ENCODE measurements around the gene GRID1.

The GRID1 gene

GRCh38 chr10:86003201-86003621 lies 363.4 kb downstream of the GRID1 start:
- Mint-ChIP-seq H3K4me1 (ENCODE audit: low read depth) (no peaks in the 10 kb centered on the region), H3K27ac (no peak overlapping the region), H3K9me3 (no peaks in the 10 kb centered on the region), H3K36me3 (ENCODE audit: low read depth) (no peaks in the 10 kb centered on the region), H3K27me3 (peaks cover 6% of the 10 kb centered on the region), H3K4me3 (no peak overlapping the region)
- intact Hi-C loops (cut with micrococcal nuclease), result no loop called here

- no peaks in the 10 kb centered on the region for H3K4me1 Mint-ChIP-seq (ENCODE audit: low read depth)
- H3K9me3 Mint-ChIP-seq, result no peaks in the 10 kb centered on the region
- no peaks in the 10 kb centered on the region for H3K36me3 Mint-ChIP-seq (ENCODE audit: low read depth)
- peaks cover 6% of the 10 kb centered on the region for H3K27me3 Mint-ChIP-seq
- no peak overlapping the region for H3K27ac Mint-ChIP-seq
- intact Hi-C loops (cut with micrococcal nuclease), result no loop called here
- no peak overlapping the region for H3K4me3 Mint-ChIP-seq
Measured at GRCh38 chr10:86001521-86001920, 365.1 kb downstream of the GRID1 start.

- Mint-ChIP-seq H3K27me3 (peaks cover 6% of the 10 kb centered on the region), H3K36me3 (ENCODE audit: low read depth) (no peaks in the 10 kb centered on the region), H3K4me1 (ENCODE audit: low read depth) (no peaks in the 10 kb centered on the region), H3K9me3 (no peaks in the 10 kb centered on the region), H3K27ac (no peak overlapping the region), H3K4me3 (no peak overlapping the region)
- intact Hi-C loops (cut with micrococcal nuclease), result loop anchor here (10.0 kb wide), 1 partner anchor 377 kb away; no protein-coding TSS in a partner anchor
Measured at GRCh38 chr10:85997544-85997943, 369.1 kb downstream of the GRID1 start.

GRCh38 chr10:85995791-85996190 lies 370.8 kb downstream of the GRID1 start:
- Mint-ChIP-seq H3K4me3 (no peak overlapping the region), H3K27me3 (peaks cover 4% of the 10 kb centered on the region), H3K4me1 (ENCODE audit: low read depth) (no peaks in the 10 kb centered on the region), H3K27ac (no peak overlapping the region), H3K36me3 (ENCODE audit: low read depth) (no peaks in the 10 kb centered on the region), H3K9me3 (no peaks in the 10 kb centered on the region)
- intact Hi-C loops (cut with micrococcal nuclease), result loop anchor here (10.0 kb wide), 1 partner anchor 379 kb away; no protein-coding TSS in a partner anchor

GRCh38 chr10:85993840-85994507 lies 372.6 kb downstream of the GRID1 start:
- Mint-ChIP-seq H3K27me3 (peaks cover 4% of the 10 kb centered on the region), H3K4me1 (ENCODE audit: low read depth) (no peaks in the 10 kb centered on the region), H3K9me3 (no peaks in the 10 kb centered on the region), H3K4me3 (no peak overlapping the region), H3K36me3 (ENCODE audit: low read depth) (no peaks in the 10 kb centered on the region), H3K27ac (no peak overlapping the region)
- intact Hi-C loops (cut with micrococcal nuclease), result loop anchor here (10.0 kb wide), 1 partner anchor 381 kb away; no protein-coding TSS in a partner anchor

GRCh38 chr10:85993140-85993539 lies 373.5 kb downstream of the GRID1 start:
- intact Hi-C loops (cut with micrococcal nuclease), result loop anchor here (10.0 kb wide), 1 partner anchor 382 kb away; no protein-coding TSS in a partner anchor
- no peak overlapping the region for H3K4me3 Mint-ChIP-seq
- H3K36me3 Mint-ChIP-seq (ENCODE audit: low read depth), result no peaks in the 10 kb centered on the region
- H3K27ac Mint-ChIP-seq, result no peak overlapping the region
- H3K9me3 Mint-ChIP-seq, result no peaks in the 10 kb centered on the region
- H3K27me3 Mint-ChIP-seq, result no peaks in the 10 kb centered on the region
- no peaks in the 10 kb centered on the region for H3K4me1 Mint-ChIP-seq (ENCODE audit: low read depth)

GRCh38 chr10:85992324-85992723 lies 374.3 kb downstream of the GRID1 start:
- Mint-ChIP-seq H3K36me3 (ENCODE audit: low read depth) (no peaks in the 10 kb centered on the region), H3K27me3 (no peaks in the 10 kb centered on the region), H3K4me3 (no peak overlapping the region), H3K9me3 (no peaks in the 10 kb centered on the region), H3K4me1 (ENCODE audit: low read depth) (no peaks in the 10 kb centered on the region), H3K27ac (no peak overlapping the region)
- intact Hi-C loops (cut with micrococcal nuclease), result loop anchor here (10.0 kb wide), 1 partner anchor 382 kb away; no protein-coding TSS in a partner anchor

GRCh38 chr10:85986777-85987176 lies 379.8 kb downstream of the GRID1 start:
- Mint-ChIP-seq H3K27me3 (no peaks in the 10 kb centered on the region), H3K4me3 (no peak overlapping the region)
- intact Hi-C loops (cut with micrococcal nuclease), result no loop called here

GRCh38 chr10:85983051-85983450 lies 383.5 kb downstream of the GRID1 start:
- intact Hi-C loops (cut with micrococcal nuclease), result no loop called here
- H3K9me3 Mint-ChIP-seq, result no peaks in the 10 kb centered on the region

More at GRCh38 chr10:85986777-85987176, 379.8 kb downstream of the GRID1 start:
- no peaks in the 10 kb centered on the region for H3K4me1 Mint-ChIP-seq (ENCODE audit: low read depth)
- no peak overlapping the region for H3K27ac Mint-ChIP-seq
- no peaks in the 10 kb centered on the region for H3K9me3 Mint-ChIP-seq
- H3K36me3 Mint-ChIP-seq (ENCODE audit: low read depth), result no peaks in the 10 kb centered on the region

GRCh38 chr10:85979598-85979997 lies 387.0 kb downstream of the GRID1 start:
- intact Hi-C loops (cut with micrococcal nuclease), result no loop called here

More at GRCh38 chr10:85983051-85983450, 383.5 kb downstream of the GRID1 start:
- H3K36me3 Mint-ChIP-seq (ENCODE audit: low read depth), result no peaks in the 10 kb centered on the region
- no peak overlapping the region for H3K4me3 Mint-ChIP-seq
- no peaks in the 10 kb centered on the region for H3K4me1 Mint-ChIP-seq (ENCODE audit: low read depth)
- no peak overlapping the region for H3K27ac Mint-ChIP-seq
- no peaks in the 10 kb centered on the region for H3K27me3 Mint-ChIP-seq

GRCh38 chr10:85978566-85979358 lies 387.8 kb downstream of the GRID1 start:
- H3K27ac Mint-ChIP-seq, result no peak overlapping the region
- intact Hi-C loops (cut with micrococcal nuclease), result no loop called here
- no peaks in the 10 kb centered on the region for H3K27me3 Mint-ChIP-seq
- H3K36me3 Mint-ChIP-seq (ENCODE audit: low read depth), result no peaks in the 10 kb centered on the region
- no peaks in the 10 kb centered on the region for H3K4me1 Mint-ChIP-seq (ENCODE audit: low read depth)
- no peaks in the 10 kb centered on the region for H3K9me3 Mint-ChIP-seq
- no peak overlapping the region for H3K4me3 Mint-ChIP-seq

More at GRCh38 chr10:85979598-85979997, 387.0 kb downstream of the GRID1 start:
- H3K9me3 Mint-ChIP-seq, result no peaks in the 10 kb centered on the region
- H3K27ac Mint-ChIP-seq, result no peak overlapping the region
- no peaks in the 10 kb centered on the region for H3K27me3 Mint-ChIP-seq
- no peaks in the 10 kb centered on the region for H3K36me3 Mint-ChIP-seq (ENCODE audit: low read depth)
- no peaks in the 10 kb centered on the region for H3K4me1 Mint-ChIP-seq (ENCODE audit: low read depth)
- H3K4me3 Mint-ChIP-seq, result no peak overlapping the region

GRCh38 chr10:85977642-85978041 lies 389.0 kb downstream of the GRID1 start:
- Mint-ChIP-seq H3K4me3 (no peak overlapping the region), H3K27me3 (no peaks in the 10 kb centered on the region), H3K9me3 (no peaks in the 10 kb centered on the region), H3K4me1 (ENCODE audit: low read depth) (no peaks in the 10 kb centered on the region), H3K27ac (no peak overlapping the region), H3K36me3 (ENCODE audit: low read depth) (no peaks in the 10 kb centered on the region)
- intact Hi-C loops (cut with micrococcal nuclease), result no loop called here

GRCh38 chr10:85976267-85976793 lies 390.3 kb downstream of the GRID1 start:
- no peaks in the 10 kb centered on the region for H3K27me3 Mint-ChIP-seq
- no peaks in the 10 kb centered on the region for H3K9me3 Mint-ChIP-seq
- no peaks in the 10 kb centered on the region for H3K4me1 Mint-ChIP-seq (ENCODE audit: low read depth)
- H3K27ac Mint-ChIP-seq, result no peak overlapping the region
- no peak overlapping the region for H3K4me3 Mint-ChIP-seq
- intact Hi-C loops (cut with micrococcal nuclease), result no loop called here
- H3K36me3 Mint-ChIP-seq (ENCODE audit: low read depth), result no peaks in the 10 kb centered on the region

- no peaks in the 10 kb centered on the region for H3K4me1 Mint-ChIP-seq (ENCODE audit: low read depth)
- intact Hi-C loops (cut with micrococcal nuclease), result no loop called here
Measured at GRCh38 chr10:85971494-85971893, 395.1 kb downstream of the GRID1 start.

More at GRCh38 chr10:85971494-85971893, 395.1 kb downstream of the GRID1 start:
- Mint-ChIP-seq H3K9me3 (peaks cover 11% of the 10 kb centered on the region), H3K27ac (no peak overlapping the region), H3K27me3 (no peaks in the 10 kb centered on the region), H3K36me3 (ENCODE audit: low read depth) (no peaks in the 10 kb centered on the region), H3K4me3 (no peak overlapping the region)

Measured in dendritic cell treated with granulocyte-macrophage colony-stimulating factor and Interleukin-4, amounts not matched to agents 40 ng/mL and 50 ng/mL, for 4 days (primary cell).